HEK293 (cell line): ENCODE data around the gene AIRE.
"Not testable (repeated sequence)": the region's sequence is repeated elsewhere in the genome, so short reads cannot be mapped to it uniquely, and the experiment has no call there.

Experiments
- ZNF610 ChIP-seq: fragments of 450-650 bp; formaldehyde crosslinking; IDR thresholded peaks from 2 replicates; pipeline ENCODE4 v1.5.1; 2016; ENCODE audit warnings: missing biosample characterization, missing genetic modification characterization, borderline replicate concordance
- TF ChIP-seq, protein P1 (sequence below): fragments of 450-650 bp; formaldehyde crosslinking; IDR thresholded peaks from 2 replicates; pipeline ENCODE4 v1.5.1; 2016; ENCODE audit warnings: missing biosample characterization, missing genetic modification characterization

DNA sequence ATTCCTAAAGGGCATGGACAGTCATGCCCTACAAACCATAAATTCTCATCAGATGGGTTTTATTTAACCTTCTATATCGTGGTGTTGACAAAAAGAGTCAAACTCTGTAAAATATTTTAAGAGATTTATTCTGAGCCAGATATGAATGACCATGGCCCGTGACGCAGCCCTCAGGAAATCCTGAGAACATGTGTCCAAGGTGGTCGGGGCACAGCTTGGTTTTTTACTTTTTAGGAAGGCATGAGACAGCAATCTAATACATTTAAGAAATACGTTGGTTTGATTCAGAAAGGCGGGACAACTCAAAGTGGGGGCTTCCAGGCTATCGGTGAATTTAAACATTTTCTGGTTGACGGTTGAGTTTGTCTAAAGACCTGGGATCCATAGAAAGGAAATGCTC is 57.3 kb downstream of the AIRE start:
- TF ChIP-seq, protein P1, sequence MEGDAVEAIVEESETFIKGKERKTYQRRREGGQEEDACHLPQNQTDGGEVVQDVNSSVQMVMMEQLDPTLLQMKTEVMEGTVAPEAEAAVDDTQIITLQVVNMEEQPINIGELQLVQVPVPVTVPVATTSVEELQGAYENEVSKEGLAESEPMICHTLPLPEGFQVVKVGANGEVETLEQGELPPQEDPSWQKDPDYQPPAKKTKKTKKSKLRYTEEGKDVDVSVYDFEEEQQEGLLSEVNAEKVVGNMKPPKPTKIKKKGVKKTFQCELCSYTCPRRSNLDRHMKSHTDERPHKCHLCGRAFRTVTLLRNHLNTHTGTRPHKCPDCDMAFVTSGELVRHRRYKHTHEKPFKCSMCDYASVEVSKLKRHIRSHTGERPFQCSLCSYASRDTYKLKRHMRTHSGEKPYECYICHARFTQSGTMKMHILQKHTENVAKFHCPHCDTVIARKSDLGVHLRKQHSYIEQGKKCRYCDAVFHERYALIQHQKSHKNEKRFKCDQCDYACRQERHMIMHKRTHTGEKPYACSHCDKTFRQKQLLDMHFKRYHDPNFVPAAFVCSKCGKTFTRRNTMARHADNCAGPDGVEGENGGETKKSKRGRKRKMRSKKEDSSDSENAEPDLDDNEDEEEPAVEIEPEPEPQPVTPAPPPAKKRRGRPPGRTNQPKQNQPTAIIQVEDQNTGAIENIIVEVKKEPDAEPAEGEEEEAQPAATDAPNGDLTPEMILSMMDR (tag by site-specific recombination) = not testable (repeated sequence)
- not testable (repeated sequence) for TF ChIP-seq ZNF610 (tag by site-specific recombination)
